Tibial nerve (tissue), 4 donors: ENCODE measurements around the gene ERH. TPM values are rescaled to one million over a fixed set of nuclear protein-coding genes. Genes with fewer than 3 reads are reported as not detected.
A peak's percentile ranks its signal among the peaks of the same experiment; 100 is the strongest.

Source experiments
- DNase-seq, 2 donors: peaks; one replicate each; pipeline ENCODE4 v3.0.0-alpha.2; 2019; ENCODE audit warnings: low spot score in 2 of 2
- H3K27ac ChIP-seq, 4 donors: fragments of 200-600 bp; sonication (generic) in 3 of 4; one replicate each; pipeline ENCODE4 v1.5.1; 2017 to 2019; ENCODE audit warnings: mild to moderate bottlenecking in 1 of 4
- H3K27me3 ChIP-seq, 2 donors: fragments of 200-600 bp; sonication (generic) in 1 of 2; one replicate each; pipeline versions ENCODE4 v1.5.1 to v1.6.0; 2017 to 2019
- H3K36me3 ChIP-seq, 3 donors: fragments of 200-600 bp; sonication (generic); one replicate each; pipeline ENCODE4 v1.5.1; 2018 to 2019
- H3K4me1 ChIP-seq, 4 donors: fragments of 200-600 bp; sonication (generic) in 3 of 4; one replicate each; pipeline ENCODE4 v1.5.1; 2017 to 2019
- H3K4me3 ChIP-seq, 4 donors: fragments of 200-600 bp; sonication (generic) in 3 of 4; one replicate each; pipeline ENCODE4 v1.5.1; 2017 to 2019; ENCODE audit warnings: mild to moderate bottlenecking in 1 of 4, moderate library complexity in 1 of 4
- H3K9me3 ChIP-seq, 4 donors: fragments of 200-600 bp; sonication (generic) in 3 of 4; one replicate each; pipeline ENCODE4 v1.5.1; 2017 to 2019
- CTCF ChIP-seq, 5 experiments: fragments of 200-600 bp in 3 of 5; fragments of 450-650 bp in 2 of 5; sonication (generic) in 3 of 5; IDR thresholded peaks; one replicate each; pipeline ENCODE4 v1.5.1; 2016 to 2019; ENCODE audit warnings: antibody characterized with exemption in 5 of 5, mild to moderate bottlenecking in 3 of 5, moderate library complexity in 2 of 5
- EP300 ChIP-seq, 2 donors: sonication (generic); formaldehyde crosslinking; IDR thresholded peaks; one replicate each; pipeline ENCODE4 v1.6.1; 2017; ENCODE audit warnings: antibody characterized with exemption in 2 of 2, mild to moderate bottlenecking in 1 of 2
- POLR2A ChIP-seq, 2 donors: fragments of 450-650 bp; IDR thresholded peaks; one replicate each; pipeline ENCODE4 v1.6.1; 2017; ENCODE audit warnings: antibody characterized with exemption in 2 of 2, mild to moderate bottlenecking in 2 of 2, moderate library complexity in 2 of 2
- WGBS, 2 donors: methylation state at CpG; one replicate each; pipeline ENCODE4 v1.1.5; 2018; 5-methylcytosine and 5-hydroxymethylcytosine counted together
- total RNA-seq, 4 donors: library from RNA; depleted of rRNA; stranded (reverse); fragments of >200 nt; gene quantifications; one replicate each; pipeline ENCODE4 v1.1.0, GENCODE V29; 2016

The ERH gene
- total RNA-seq, 4 donors from 2014 or later = 59.4 to 113 (median 82.5) TPM

- TF ChIP-seq EP300 (IDR thresholded peaks at IDR 0.05) (no peak), POLR2A (IDR thresholded peaks at IDR 0.05) (no peak), CTCF (IDR thresholded peaks at IDR 0.05) (no peak)
- DNase-seq = no peak
- peaks cover 0 to 20% (median 2%) of the 10 kb centered on the region in 4 donors for H3K4me1 ChIP-seq
- no peak overlapping the region for H3K27ac ChIP-seq
- H3K4me3 ChIP-seq = no peak overlapping the region
- H3K9me3 ChIP-seq = no peaks in the 10 kb centered on the region
- H3K36me3 ChIP-seq = no peaks in the 10 kb centered on the region
- no peaks in the 10 kb centered on the region for H3K27me3 ChIP-seq
- WGBS, 2 donors = 85 to 96% methylated on average over 3 of the region's 3 CpGs
These were observed 39.1 kb downstream of the ERH start for GRCh38 chr14:69358966-69359365.

GRCh38 chr14:69358233-69358963 is 39.7 kb downstream of the ERH start:
- H3K36me3 ChIP-seq = no peaks in the 10 kb centered on the region
- no peak for DNase-seq
- 62 to 64% methylated on average over 10 to 11 of the region's 12 CpGs for WGBS, 2 donors
- peaks cover 0 to 18% (median 0%) of the 10 kb centered on the region in 4 donors for H3K4me1 ChIP-seq
- H3K9me3 ChIP-seq = no peaks in the 10 kb centered on the region
- H3K4me3 ChIP-seq = no peak overlapping the region
- H3K27ac ChIP-seq = no peak overlapping the region
- TF ChIP-seq POLR2A (IDR thresholded peaks at IDR 0.05) (no peak), EP300 (IDR thresholded peaks at IDR 0.05) (no peak), CTCF (IDR thresholded peaks at IDR 0.05) (no peak)
- no peaks in the 10 kb centered on the region for H3K27me3 ChIP-seq

- no peak for TF ChIP-seq POLR2A (IDR thresholded peaks at IDR 0.05)
- H3K36me3 ChIP-seq = peaks cover 0 to under 1% (median 0%) of the 10 kb centered on the region in 3 donors
- peaks cover 0 to 18% (median 0%) of the 10 kb centered on the region in 4 donors for H3K4me1 ChIP-seq
- H3K27me3 ChIP-seq = no peaks in the 10 kb centered on the region
- WGBS, 2 donors = 79 to 82% methylated on average over 7 of the region's 7 CpGs
- H3K27ac ChIP-seq = no peak overlapping the region
- DNase-seq = no peak
- no peak overlapping the region for H3K4me3 ChIP-seq
- H3K9me3 ChIP-seq = no peaks in the 10 kb centered on the region
These were observed 40.4 kb downstream of the ERH start for GRCh38 chr14:69357544-69358200.

GRCh38 chr14:69356903-69357543 is 41.1 kb downstream of the ERH start:
- Histone ChIP-seq H3K4me1 (peaks cover 0 to 18% (median 0%) of the 10 kb centered on the region in 4 donors), H3K27ac (no peak overlapping the region), H3K27me3 (no peaks in the 10 kb centered on the region), H3K9me3 (no peaks in the 10 kb centered on the region), H3K4me3 (no peak overlapping the region), H3K36me3 (peaks cover 0 to 7% (median 0%) of the 10 kb centered on the region in 3 donors)
- 86 to 87% methylated on average over 7 of the region's 7 CpGs for WGBS, 2 donors
- TF ChIP-seq POLR2A (IDR thresholded peaks at IDR 0.05) (no peak), CTCF (IDR thresholded peaks at IDR 0.05) (no peak), EP300 (IDR thresholded peaks at IDR 0.05) (no peak)
- DNase-seq = no peak

- TF ChIP-seq EP300 (IDR thresholded peaks at IDR 0.05) = peak in 1 of 2 donors; percentile 35
- TF ChIP-seq CTCF (IDR thresholded peaks at IDR 0.05) = no peak
These were observed 42.4 kb downstream of the ERH start for GRCh38 chr14:69355607-69356281.

More at GRCh38 chr14:69355607-69356281, 42.4 kb downstream of the ERH start:
- WGBS, 2 donors = 47 to 66% methylated on average over 6 of the region's 6 CpGs
- Histone ChIP-seq H3K4me1 (peaks cover 0 to 18% (median 0%) of the 10 kb centered on the region in 4 donors), H3K27ac (peak overlapping the region in 3 of 4 donors; percentile 19 to 68 (median 46)), H3K27me3 (no peaks in the 10 kb centered on the region), H3K36me3 (peaks cover 0 to 8% (median 0%) of the 10 kb centered on the region in 3 donors), H3K9me3 (no peaks in the 10 kb centered on the region), H3K4me3 (no peak overlapping the region)
- DNase-seq = peak; percentile 40 to 50
